GM12878 (cell line): ENCODE data around the gene HMCN2. TPM values are rescaled to one million over a fixed set of nuclear protein-coding genes. Genes with fewer than 3 reads are reported as not detected.
A peak's percentile ranks its signal among the peaks of the same experiment; 100 is the strongest.

Experiments used
- ATF7 ChIP-seq: fragments of 450-650 bp; IDR thresholded peaks from 2 replicates; pipeline ENCODE4 v1.6.1; 2016; ENCODE audit warnings: low read depth, mild to moderate bottlenecking
- CEBPZ ChIP-seq: fragments of 150-350 bp; IDR thresholded peaks from 2 replicates; pipeline ENCODE4 v1.6.1; 2016; ENCODE audit warnings: low read depth, low read length
- CHD1 ChIP-seq: IDR thresholded peaks from 2 replicates; pipeline ENCODE4 v1.6.1; 2012; ENCODE audit warnings: low read depth, low read length, improper control_type of control experiment
- E4F1 ChIP-seq: fragments of 450-650 bp; IDR thresholded peaks from 2 replicates; pipeline ENCODE4 v1.6.1; 2018; ENCODE audit warnings: borderline replicate concordance, mild to moderate bottlenecking; ENCODE audit not compliant: partially characterized antibody
- ETV6 ChIP-seq, 2 experiments: fragments of 450-650 bp in 1 of 2; IDR thresholded peaks in 1 of 2; conservative IDR thresholded peaks in 1 of 2; 2 replicates each; pipeline ENCODE4 v1.6.1; 2014; ENCODE audit warnings: antibody characterized with exemption in 1 of 2, borderline replicate concordance in 1 of 2, low read depth in 1 of 2, mild to moderate bottlenecking in 1 of 2, moderate library complexity in 1 of 2
- IRF5 ChIP-seq: fragments of 450-650 bp; IDR thresholded peaks from 2 replicates; pipeline ENCODE4 v1.6.1; 2017; ENCODE audit warnings: borderline replicate concordance
- KLF5 ChIP-seq: fragments of 450-650 bp; IDR thresholded peaks from 2 replicates; pipeline ENCODE4 v1.6.1; 2014; ENCODE audit warnings: mild to moderate bottlenecking; ENCODE audit not compliant: partially characterized antibody
- MTA2 ChIP-seq: fragments of 450-650 bp; IDR thresholded peaks from 2 replicates; pipeline ENCODE4 v1.6.1; 2016; ENCODE audit warnings: low read depth, mild to moderate bottlenecking, moderate library complexity
- MXI1 ChIP-seq: fragments of 150-350 bp; IDR thresholded peaks from 2 replicates; pipeline ENCODE4 v1.6.1; 2011; ENCODE audit warnings: low read depth, mild to moderate bottlenecking, inconsistent platforms, low read length, improper control_type of control experiment
- POLR2AphosphoS5 ChIP-seq: IDR thresholded peaks from 2 replicates; pipeline ENCODE4 v1.6.1; 2011; ENCODE audit warnings: mild to moderate bottlenecking, low read length, inconsistent platforms
- SIN3A ChIP-seq: IDR thresholded peaks from 2 replicates; pipeline ENCODE4 v1.6.1; 2012; ENCODE audit warnings: low read depth, low read length, improper control_type of control experiment
- ZNF207 ChIP-seq: fragments of 450-650 bp; IDR thresholded peaks from 2 replicates; pipeline ENCODE4 v1.6.1; 2014; ENCODE audit warnings: antibody characterized with exemption, mild to moderate bottlenecking, borderline replicate concordance
- polyA plus RNA-seq, 11 experiments: library from polyadenylated mRNA; depleted of rRNA in 4 of 11; unstranded in 6 of 11; stranded (reverse) in 5 of 11; fragments of >200 nt; fragmentation: Nextera tagmentation in 4 of 11; fragmentation: Illumina TruSeq in 1 of 11; extraction: Ambion mirVana in 4 of 11; extraction: Trizol in 1 of 11; gene quantifications; 1 replicate in 1 of 11; 2 replicates in 10 of 11; pipeline versions ENCODE4 v1.2.1 to v1.2.3, GENCODE V29; 2011 to 2016; ENCODE audit warnings: inconsistent platforms in 2 of 11, missing spikeins in 2 of 11, low read depth in 1 of 11
- total RNA-seq, 4 experiments: library from RNA; depleted of rRNA in 3 of 4; stranded (reverse); fragments of >200 nt in 3 of 4; fragmentation: Illumina TruSeq in 1 of 4; extraction: Trizol in 1 of 4; gene quantifications; 2 replicates each; pipeline versions ENCODE4 v1.2.1 to v1.2.3, GENCODE V29; 2013 to 2021

Gene HMCN2
- total and polyA plus RNA-seq, 10 of the 15 experiments (the other 5 are each of a cell fraction or from before 2014, with no cell fraction given), result 0.04 TPM; not detected in 9

GRCh38 chr9:130239741-130240241 is 25.8 kb upstream of the HMCN2 start (continued):
- TF ChIP-seq CHD1 (no peak), IRF5 (no peak), SIN3A (no peak), E4F1 (no peak), ZNF207 (no peak), CEBPZ (no peak), MTA2 (no peak), POLR2AphosphoS5 (no peak), ATF7 (no peak), MXI1 (peak; percentile 44; the same call in 1 of the 2 replicates), ETV6 (conservative IDR thresholded peaks at IDR 0.05 in 1 of 2, IDR thresholded peaks at IDR 0.05 in 1 of 2; ENCODE audit: borderline replicate concordance in 1 of 2, low read depth in 1 of 2) (no peak), KLF5 (no peak)
